Adrenal gland (tissue), 5 donors: ENCODE data around the gene PFDN6.

ENCODE experiments used
- CTCF ChIP-seq, 6 experiments: fragments of 450-650 bp in 4 of 6; fragments of 200-600 bp in 2 of 6; sonication (generic) in 1 of 6; IDR thresholded peaks; 1 replicate in 5 of 6; 2 replicates in 1 of 6; pipeline versions ENCODE4 v1.5.1 to v1.8.0; 2016 to 2021; ENCODE audit warnings: antibody characterized with exemption in 6 of 6, mild to moderate bottlenecking in 2 of 6, moderate library complexity in 1 of 6
- POLR2A ChIP-seq, 2 donors: fragments of 450-650 bp; IDR thresholded peaks; one replicate each; pipeline ENCODE4 v1.6.1; 2017; ENCODE audit warnings: antibody characterized with exemption in 2 of 2, mild to moderate bottlenecking in 2 of 2, moderate library complexity in 1 of 2
- donor health status: DM: no; HTN: no; CAD: no.

DNA sequence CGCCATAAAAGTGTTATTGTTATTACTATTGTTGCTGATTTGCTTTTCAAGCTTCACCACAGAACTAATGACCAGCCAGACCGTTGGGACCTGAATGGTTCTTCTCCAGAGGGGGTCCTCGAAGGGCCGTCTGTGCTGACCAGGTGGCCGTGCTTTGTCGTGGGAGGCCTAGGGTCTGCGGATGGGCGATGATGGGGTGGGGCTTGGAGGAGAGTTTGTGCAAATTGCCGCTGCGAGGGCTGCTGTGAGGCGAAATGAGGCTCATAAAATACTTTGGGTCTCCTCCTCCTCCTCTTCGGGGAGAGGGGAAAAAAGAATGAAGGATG is 34.2 kb downstream of the PFDN6 start:
- TF ChIP-seq CTCF (IDR thresholded peaks at IDR 0.05) (no peak), POLR2A (IDR thresholded peaks at IDR 0.05) (no peak)
